CD4-positive, alpha-beta T cell treated with Interleukin-6 at 100 ng/mL for 8 hours (primary cell): ENCODE results near the gene TTLL6.
"Not testable (repeated sequence)": the region's sequence is repeated elsewhere in the genome, so short reads cannot be mapped to it uniquely, and the experiment has no call there.

Source experiments
- DNase-seq: peaks from one replicate; pipeline ENCODE4 v3.0.0-alpha.2; 2020; ENCODE audit warnings: mixed read lengths, low spot score

The TTLL6 gene

GRCh38 chr17:48816774-48817590, at the start of gene TTLL6:
Gene TTLL6, minus strand, starts transcription at chr17:48817229. Its CDS starts 157 bp downstream, at chr17:48817072.
- DNase-seq, result peak; percentile 74

DNA sequence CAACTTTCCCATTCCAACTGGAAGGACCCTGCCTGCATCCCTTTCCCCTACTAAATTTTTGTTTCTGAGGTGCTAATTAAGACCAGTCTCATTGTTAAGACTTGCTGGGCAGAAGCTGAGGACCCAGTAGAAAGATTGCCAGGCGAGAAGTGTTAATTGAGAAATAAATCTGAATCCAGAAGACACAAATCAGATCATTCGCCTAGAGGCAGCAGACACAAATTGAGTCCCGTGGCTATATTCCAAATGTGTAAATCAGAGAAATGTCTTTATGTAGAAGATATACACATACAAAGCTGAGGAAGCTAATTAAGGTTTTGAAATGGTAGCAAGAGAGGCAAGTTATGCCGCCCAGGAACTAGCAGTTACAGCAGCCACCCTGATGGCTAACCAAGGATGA, 43.4 kb upstream of the TTLL6 start:
- DNase-seq, result no peak

- no peak for DNase-seq
Measured at GRCh38 chr17:48860034-48860433, 43.0 kb upstream of the TTLL6 start.

DNA sequence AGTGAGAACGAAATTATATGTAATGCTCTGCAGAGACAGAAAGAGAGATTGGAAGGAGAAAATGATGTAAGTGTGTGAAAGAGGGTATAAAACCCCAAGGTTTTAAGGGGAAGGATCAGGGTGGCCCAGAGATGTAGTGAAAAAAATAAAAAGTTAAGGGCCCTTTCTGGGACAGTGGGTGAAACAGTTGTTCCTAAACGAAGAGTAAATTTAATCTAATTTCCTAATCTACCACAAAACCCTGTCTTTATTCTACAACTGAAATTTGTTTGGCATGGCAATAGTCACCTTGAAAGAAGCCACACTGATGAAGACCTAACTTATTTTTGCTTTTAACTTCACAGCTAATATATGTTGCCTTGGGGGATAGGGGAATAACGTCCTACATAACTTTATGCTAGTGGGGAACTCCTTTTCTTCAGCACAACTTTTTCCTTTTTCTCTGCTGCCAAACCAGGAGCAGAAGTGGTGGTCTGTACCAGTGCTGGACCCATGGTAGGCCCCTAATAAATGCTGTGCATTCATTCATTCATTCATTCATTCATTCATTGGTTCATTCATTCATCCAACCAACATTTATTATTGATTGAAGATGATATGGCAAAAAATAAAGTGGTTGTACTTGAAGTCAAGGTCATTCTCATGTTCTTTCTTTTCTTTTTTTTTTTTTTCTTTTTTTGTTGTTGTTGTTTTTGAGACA, 39.2 kb upstream of the TTLL6 start:
- DNase-seq, result no peak

DNA sequence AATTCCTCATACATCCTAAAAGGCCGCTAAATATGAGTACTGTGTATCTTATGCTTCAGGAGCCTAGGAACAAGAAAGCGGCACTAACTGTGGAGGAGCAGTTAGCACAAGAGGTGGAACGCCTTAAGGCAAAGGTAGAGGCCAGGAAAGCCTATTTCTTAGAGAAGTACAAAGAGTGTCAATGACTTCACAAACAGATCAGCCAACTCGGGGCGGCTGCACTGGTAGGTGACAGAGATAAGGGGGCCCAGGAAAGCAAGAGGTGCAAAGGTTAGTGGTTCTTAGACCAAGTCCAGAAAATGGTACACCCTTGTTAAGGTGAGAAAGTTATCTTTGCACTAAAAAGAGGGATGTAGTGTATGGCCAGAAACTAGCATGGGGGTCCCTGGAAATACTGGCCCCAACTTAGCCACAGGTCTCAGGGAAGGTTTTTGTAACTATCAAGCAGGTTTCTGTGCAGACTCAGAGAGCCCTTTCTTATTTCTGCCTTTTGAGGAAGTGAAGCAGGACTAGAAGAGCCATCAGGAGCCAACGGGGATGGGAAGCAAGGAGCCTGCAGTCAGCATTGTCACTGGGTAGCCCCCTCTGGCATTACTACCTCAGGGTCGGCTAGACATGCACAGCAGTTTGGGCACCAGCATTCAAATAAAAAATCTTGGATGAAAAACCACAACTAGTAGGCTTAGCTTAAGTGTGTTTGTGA, 37.9 kb upstream of the TTLL6 start:
- no peak for DNase-seq

DNA sequence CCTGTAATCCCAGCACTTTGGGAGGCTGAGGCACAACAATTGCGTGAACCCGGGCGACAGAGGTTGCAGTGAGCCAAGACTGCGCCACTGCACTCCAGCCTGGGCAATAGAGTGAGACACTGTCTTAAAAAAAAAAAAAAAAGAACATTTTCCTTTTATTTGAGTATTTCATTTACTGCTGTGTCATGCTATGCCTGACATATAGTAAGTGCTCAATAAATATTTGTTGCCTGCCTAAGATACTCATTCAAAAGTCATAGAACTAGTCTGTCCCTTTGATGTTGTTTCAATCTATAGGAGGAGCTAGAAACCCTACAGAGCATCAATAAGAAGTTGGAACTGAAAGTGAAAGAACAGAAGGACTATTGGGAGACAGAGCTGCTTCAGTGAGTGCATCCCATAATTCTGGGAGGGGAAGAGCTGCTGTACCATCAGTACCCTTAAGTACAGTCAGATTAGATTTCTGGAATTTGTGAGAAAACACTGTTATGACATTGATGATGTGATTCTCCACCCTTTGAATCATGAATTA, 33.8 kb upstream of the TTLL6 start:
- no peak for DNase-seq

GRCh38 chr17:48843187-48843900, 26.3 kb upstream of the TTLL6 start:
- DNase-seq, result no peak

DNA sequence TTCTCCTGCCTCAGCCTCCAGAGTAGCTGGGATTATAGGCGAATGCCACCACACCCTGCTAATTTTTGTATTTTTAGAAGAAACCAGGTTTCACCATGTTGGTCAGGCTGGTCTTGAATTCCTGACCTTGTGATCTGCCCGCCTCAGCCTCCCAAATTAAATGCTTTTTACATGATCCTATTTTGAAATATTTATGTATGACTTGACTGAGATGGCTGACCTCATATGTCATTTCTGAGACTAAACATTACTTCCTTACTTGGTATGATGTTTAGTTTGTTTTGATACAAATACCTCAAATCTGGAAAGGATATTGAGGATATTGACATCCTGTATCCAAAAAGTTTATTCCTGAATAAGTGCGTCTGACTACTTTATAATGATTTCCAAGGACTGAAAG, 25.7 kb upstream of the TTLL6 start:
- no peak for DNase-seq

DNA sequence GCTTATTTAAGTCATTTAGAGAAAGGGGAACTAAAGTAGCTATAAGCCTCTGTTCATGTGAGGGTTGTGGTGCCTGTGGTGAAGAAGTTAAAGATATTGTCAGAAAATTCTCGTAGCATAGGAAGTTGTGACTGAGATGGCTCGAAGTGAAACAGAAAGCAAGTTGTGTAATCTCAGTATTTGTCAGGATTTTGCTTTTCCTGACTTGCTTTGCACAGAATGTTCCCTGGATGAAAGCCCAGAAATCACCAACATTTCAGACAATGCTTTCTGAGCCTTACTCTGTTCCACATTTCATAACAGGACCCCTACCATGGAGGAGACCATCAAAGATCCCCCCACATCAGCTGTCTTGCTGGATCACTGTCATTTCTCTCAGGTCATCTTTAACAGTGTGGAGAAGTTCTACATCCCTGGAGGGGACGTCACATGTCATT, 24.4 kb upstream of the TTLL6 start:
- DNase-seq, result peak; percentile 54

DNA sequence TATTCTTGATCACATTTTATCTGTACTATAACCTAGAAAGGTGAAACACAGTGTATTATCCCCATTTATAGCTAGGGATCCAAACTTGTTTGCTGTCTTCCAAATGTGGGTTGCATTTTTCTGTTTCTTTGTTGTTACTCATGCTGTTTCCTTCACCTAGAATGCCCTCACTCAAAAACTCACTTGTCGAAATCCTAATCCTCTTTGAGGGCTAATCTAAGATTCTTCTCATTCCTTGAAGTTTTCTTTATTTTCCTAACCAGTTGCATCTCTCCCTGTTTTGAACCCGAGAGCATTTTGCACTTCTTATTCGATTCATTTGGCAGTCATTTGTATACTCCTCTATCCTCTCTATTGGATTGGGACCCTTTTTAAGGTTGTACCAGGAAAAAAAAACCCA, 23.4 kb upstream of the TTLL6 start:
- DNase-seq, result no peak

DNA sequence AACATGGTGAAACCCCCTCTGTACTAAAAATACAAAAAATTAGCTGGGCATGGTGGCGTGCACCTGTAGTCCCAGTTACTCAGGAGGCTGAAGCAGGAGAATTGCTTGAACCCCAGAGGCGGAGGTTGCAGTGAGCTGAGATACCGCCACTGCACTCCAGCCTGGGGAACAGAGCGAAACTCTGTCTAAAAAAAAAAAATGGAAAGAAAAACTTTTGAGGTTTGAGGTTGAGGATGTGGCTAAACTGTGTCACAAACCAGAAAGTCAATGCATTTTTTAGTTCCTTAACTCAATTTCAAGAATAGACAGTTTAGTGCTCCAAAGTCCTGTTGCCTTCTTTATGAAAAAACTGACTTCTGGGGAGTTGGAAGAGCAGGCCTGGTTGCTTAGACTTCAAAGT, 20.4 kb upstream of the TTLL6 start:
- peak; percentile 33 for DNase-seq

DNA sequence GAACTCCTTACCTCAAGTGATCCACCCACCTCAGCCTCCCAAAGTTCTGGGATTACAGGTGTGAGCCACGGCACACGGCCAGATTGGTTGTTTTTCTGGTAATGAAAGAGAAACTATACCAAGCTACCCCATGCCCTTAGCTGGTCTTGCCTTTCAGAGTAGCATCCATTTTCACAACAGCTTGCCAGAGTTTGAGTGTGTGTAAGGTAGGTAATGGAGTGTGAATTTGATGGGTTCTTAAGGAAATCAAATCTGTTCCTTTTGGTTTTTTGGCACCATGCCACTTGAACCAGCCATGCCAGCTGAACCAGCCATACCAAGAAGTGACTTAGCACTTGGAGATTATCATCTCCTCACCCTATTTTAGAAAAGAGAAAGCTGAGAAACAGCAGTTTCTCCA, 18.9 kb upstream of the TTLL6 start:
- no peak for DNase-seq

GRCh38 chr17:48834973-48835372, 17.9 kb upstream of the TTLL6 start:
- no peak for DNase-seq

- DNase-seq, result no peak
Measured at GRCh38 chr17:48831549-48831883, 14.5 kb upstream of the TTLL6 start.

DNA sequence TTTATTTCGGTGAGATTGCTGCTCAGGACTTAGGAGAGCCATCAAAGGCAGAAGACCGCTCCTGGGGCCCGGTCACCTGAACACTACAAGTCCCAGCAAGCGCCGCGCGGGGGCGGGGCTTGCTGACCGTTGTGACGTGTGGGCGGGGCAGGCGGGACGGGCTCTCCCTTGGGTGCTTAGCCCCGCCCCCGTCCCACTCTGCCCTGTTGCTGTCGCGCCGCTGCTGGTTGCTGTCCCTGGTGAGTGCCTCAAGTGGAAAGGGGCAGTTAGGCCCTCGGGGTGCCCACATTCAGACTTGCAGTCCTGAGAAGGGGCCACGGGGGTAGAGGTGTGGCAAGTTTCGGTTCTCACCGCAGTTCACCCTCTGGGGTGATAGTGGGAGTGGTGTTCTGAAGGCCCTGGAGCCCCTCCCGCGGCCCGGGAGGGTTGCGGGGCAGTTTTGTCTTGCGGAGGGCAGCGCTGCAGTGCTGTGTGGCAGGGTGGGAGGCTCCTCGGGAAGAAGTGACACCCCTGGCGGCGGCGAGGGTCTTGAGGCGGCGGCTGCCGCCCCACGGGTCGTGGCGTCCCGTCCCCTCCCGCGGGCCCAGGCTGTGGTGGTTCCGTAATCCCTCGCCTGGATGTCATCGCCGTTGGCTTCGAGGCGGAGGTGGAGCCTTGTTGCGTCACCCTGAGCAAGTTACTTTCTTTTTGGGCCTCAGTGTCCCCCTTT, 14.0 kb upstream of the TTLL6 start, which contains the start of gene CALCOCO2:
TSS of gene CALCOCO2 (plus strand) at position 196 of the 709 bp plus-strand sequence. CDS start 10,673 bp downstream, outside the sequence.
- DNase-seq, result peak; percentile 90

- DNase-seq, result no peak
Measured at GRCh38 chr17:48825446-48826381, 8.7 kb upstream of the TTLL6 start.

DNA sequence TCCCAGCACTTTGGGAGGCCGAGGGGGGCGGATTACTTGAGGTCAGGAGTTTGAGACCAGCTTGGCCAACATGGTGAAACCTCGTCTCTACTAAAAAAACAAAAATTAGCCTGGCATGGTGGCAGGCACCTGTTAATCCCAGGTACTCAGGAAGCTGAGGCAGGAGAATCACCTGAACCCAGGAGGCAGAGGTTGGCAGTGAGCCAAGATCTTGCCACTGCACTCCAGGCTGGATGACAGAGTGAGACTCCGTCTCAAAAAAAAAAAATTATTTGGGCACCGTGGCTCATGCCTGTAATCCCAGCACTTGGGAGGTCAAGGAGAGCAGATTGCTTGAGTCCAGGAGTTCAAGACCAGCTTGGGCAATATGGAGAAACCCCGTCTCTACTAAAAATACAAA, 3.9 kb upstream of the TTLL6 start:
- not testable (repeated sequence) for DNase-seq

DNA sequence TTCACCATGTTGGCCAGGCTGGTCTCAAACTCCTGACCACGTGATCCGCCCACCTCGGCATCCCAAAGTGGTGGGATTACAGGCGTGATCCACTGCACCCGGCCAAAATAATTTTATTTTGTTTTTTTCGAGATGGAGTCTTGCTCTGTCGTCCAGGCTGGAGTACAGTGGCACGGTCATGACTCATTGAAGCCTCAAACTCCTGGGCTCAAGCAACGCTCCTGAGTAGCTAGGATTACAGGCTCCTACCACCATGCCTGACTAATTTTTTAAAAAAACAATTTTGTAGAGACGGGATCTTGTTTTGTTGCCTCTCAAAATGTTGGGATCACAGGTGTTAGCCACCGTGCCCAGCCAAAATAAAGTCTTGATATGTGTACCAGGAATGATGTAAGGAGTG, 2.4 kb upstream of the TTLL6 start:
- no peak for DNase-seq

DNA sequence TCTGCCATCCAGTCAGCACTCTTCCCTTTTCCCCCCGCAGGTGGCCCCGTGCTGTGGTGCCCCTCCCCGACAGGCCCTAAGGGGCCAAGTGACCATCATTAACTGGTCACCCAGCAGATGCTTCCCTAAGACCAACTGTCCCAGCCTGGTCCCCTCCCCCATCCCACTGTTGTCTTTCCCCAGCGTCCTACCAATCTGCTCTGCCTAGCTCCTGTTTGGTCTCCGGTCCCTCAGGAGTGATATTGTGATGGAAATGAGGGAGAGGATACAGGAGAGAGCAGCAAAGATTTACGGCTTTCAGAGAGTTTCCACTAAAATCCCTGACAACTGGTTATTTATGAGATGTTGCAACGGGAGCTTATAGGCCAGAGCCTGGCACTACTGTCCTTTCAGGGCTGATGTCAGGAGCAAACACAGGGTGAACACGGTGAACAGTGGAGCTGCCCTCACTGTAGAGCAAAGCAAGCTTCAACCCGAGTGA, 1.4 kb upstream of the TTLL6 start:
- no peak for DNase-seq

GRCh38 chr17:48816438-48816773, 623 bp downstream of the TTLL6 start:
- no peak for DNase-seq
